GM12878 (cell line): ENCODE measurements around the gene SLC47A2.

Experiments
- BCL11A ChIP-seq: IDR thresholded peaks from 2 replicates; pipeline ENCODE4 v1.6.1; 2011; ENCODE audit warnings: low read depth, low read length
- BRCA1 ChIP-seq: IDR thresholded peaks from 2 replicates; pipeline ENCODE4 v1.6.1; 2011; ENCODE audit warnings: low read depth, low read length, improper control_type of control experiment
- MEF2A ChIP-seq: IDR thresholded peaks from 2 replicates; pipeline ENCODE4 v1.6.1; 2011; ENCODE audit warnings: low read depth, mild to moderate bottlenecking, low read length, moderate library complexity; ENCODE audit not compliant: insufficient read depth
- POLR2A ChIP-seq: IDR thresholded peaks from 2 replicates; pipeline ENCODE4 v1.6.1; 2011; ENCODE audit warnings: low read depth, mild to moderate bottlenecking, low read length
- RFX5 ChIP-seq: IDR thresholded peaks from 2 replicates; pipeline ENCODE4 v1.6.1; 2011; ENCODE audit warnings: low read depth, low read length, improper control_type of control experiment
- SREBF2 ChIP-seq: IDR thresholded peaks from 2 replicates; pipeline ENCODE4 v1.6.1; 2012; ENCODE audit warnings: mild to moderate bottlenecking, low read length
- YY1 ChIP-seq: IDR thresholded peaks from 2 replicates; pipeline ENCODE4 v1.6.1; 2011; ENCODE audit warnings: low read depth, mild to moderate bottlenecking, low read length
- TF ChIP-seq, protein P1 (sequence below), 3 experiments: IDR thresholded peaks in 2 of 3; conservative IDR thresholded peaks in 1 of 3; 2 replicates each; pipeline ENCODE4 v1.5.1; 2011; ENCODE audit warnings: low read depth in 3 of 3, low read length in 3 of 3, mild to moderate bottlenecking in 3 of 3, control low read depth in 2 of 3, moderate library complexity in 2 of 3, inconsistent platforms in 1 of 3, mixed read lengths in 1 of 3; ENCODE audit not compliant: control insufficient read depth in 2 of 3, insufficient read depth in 1 of 3; ENCODE audit errors: extremely low read depth in 1 of 3
- TF ChIP-seq, protein P2 (sequence below): fragments of 150-350 bp; IDR thresholded peaks from 2 replicates; pipeline ENCODE4 v1.6.1; 2016; ENCODE audit warnings: low read depth, low read length
- TF ChIP-seq, protein P3 (sequence below): IDR thresholded peaks from 2 replicates; pipeline ENCODE4 v1.6.1; 2012; ENCODE audit warnings: improper control_type of control experiment, low read depth, low read length; ENCODE audit not compliant: insufficient replicate concordance

DNA sequence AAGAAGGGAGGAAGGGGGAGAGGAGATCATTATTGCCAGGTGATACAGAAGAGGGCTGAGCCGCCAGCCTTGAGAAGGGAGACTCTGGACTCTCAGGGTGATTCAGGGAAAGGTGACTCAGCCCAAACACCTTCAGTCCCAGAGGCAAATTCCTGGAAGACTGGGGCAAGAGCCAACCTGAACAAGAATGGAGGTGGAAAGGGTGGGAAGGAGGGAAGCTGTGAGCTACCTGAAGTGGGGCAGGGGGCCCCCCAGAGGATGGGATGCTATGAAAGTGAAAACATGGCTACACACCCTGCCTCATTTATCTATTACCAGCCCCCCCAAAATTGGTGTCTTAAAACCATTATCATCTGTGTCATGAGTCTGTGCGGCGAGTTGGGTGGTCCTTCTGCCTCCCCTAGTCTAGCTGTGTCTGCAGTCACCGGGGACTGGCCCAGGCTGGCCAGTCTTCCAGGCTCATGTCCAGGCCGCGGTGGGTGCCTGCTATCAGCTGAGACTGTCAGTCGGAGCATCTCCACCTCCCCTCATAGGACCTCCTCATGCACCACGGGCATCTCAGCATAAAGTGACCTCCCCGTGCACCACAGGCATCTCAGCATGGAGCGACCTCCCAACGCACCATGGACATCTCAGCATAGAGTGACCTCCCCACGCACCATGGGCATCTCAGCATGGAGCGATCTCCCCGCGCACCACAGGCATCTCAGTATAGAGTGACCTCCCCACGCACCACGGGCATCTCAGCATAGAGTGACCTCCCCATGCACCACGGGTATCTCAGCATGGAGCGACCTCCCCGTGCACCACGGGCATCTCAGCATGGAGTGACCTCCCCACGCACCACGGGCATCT, 3.2 kb upstream of the SLC47A2 start:
- TF ChIP-seq YY1 (no peak), POLR2A (no peak), BCL11A (no peak), SREBF2 (no peak), MEF2A (no peak), BRCA1 (no peak), RFX5 (no peak)
- TF ChIP-seq, protein P1, sequence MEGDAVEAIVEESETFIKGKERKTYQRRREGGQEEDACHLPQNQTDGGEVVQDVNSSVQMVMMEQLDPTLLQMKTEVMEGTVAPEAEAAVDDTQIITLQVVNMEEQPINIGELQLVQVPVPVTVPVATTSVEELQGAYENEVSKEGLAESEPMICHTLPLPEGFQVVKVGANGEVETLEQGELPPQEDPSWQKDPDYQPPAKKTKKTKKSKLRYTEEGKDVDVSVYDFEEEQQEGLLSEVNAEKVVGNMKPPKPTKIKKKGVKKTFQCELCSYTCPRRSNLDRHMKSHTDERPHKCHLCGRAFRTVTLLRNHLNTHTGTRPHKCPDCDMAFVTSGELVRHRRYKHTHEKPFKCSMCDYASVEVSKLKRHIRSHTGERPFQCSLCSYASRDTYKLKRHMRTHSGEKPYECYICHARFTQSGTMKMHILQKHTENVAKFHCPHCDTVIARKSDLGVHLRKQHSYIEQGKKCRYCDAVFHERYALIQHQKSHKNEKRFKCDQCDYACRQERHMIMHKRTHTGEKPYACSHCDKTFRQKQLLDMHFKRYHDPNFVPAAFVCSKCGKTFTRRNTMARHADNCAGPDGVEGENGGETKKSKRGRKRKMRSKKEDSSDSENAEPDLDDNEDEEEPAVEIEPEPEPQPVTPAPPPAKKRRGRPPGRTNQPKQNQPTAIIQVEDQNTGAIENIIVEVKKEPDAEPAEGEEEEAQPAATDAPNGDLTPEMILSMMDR (IDR thresholded peaks at IDR 0.05 in 2 of 3, conservative IDR thresholded peaks at IDR 0.05 in 1 of 3; ENCODE audit: control insufficient read depth in 2 of 3, extremely low read depth in 1 of 3, insufficient read depth in 1 of 3, low read depth in 3 of 3, low read length in 3 of 3): no peak
- TF ChIP-seq, protein P2, sequence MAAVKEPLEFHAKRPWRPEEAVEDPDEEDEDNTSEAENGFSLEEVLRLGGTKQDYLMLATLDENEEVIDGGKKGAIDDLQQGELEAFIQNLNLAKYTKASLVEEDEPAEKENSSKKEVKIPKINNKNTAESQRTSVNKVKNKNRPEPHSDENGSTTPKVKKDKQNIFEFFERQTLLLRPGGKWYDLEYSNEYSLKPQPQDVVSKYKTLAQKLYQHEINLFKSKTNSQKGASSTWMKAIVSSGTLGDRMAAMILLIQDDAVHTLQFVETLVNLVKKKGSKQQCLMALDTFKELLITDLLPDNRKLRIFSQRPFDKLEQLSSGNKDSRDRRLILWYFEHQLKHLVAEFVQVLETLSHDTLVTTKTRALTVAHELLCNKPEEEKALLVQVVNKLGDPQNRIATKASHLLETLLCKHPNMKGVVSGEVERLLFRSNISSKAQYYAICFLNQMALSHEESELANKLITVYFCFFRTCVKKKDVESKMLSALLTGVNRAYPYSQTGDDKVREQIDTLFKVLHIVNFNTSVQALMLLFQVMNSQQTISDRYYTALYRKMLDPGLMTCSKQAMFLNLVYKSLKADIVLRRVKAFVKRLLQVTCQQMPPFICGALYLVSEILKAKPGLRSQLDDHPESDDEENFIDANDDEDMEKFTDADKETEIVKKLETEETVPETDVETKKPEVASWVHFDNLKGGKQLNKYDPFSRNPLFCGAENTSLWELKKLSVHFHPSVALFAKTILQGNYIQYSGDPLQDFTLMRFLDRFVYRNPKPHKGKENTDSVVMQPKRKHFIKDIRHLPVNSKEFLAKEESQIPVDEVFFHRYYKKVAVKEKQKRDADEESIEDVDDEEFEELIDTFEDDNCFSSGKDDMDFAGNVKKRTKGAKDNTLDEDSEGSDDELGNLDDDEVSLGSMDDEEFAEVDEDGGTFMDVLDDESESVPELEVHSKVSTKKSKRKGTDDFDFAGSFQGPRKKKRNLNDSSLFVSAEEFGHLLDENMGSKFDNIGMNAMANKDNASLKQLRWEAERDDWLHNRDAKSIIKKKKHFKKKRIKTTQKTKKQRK: no peak
- TF ChIP-seq, protein P3, sequence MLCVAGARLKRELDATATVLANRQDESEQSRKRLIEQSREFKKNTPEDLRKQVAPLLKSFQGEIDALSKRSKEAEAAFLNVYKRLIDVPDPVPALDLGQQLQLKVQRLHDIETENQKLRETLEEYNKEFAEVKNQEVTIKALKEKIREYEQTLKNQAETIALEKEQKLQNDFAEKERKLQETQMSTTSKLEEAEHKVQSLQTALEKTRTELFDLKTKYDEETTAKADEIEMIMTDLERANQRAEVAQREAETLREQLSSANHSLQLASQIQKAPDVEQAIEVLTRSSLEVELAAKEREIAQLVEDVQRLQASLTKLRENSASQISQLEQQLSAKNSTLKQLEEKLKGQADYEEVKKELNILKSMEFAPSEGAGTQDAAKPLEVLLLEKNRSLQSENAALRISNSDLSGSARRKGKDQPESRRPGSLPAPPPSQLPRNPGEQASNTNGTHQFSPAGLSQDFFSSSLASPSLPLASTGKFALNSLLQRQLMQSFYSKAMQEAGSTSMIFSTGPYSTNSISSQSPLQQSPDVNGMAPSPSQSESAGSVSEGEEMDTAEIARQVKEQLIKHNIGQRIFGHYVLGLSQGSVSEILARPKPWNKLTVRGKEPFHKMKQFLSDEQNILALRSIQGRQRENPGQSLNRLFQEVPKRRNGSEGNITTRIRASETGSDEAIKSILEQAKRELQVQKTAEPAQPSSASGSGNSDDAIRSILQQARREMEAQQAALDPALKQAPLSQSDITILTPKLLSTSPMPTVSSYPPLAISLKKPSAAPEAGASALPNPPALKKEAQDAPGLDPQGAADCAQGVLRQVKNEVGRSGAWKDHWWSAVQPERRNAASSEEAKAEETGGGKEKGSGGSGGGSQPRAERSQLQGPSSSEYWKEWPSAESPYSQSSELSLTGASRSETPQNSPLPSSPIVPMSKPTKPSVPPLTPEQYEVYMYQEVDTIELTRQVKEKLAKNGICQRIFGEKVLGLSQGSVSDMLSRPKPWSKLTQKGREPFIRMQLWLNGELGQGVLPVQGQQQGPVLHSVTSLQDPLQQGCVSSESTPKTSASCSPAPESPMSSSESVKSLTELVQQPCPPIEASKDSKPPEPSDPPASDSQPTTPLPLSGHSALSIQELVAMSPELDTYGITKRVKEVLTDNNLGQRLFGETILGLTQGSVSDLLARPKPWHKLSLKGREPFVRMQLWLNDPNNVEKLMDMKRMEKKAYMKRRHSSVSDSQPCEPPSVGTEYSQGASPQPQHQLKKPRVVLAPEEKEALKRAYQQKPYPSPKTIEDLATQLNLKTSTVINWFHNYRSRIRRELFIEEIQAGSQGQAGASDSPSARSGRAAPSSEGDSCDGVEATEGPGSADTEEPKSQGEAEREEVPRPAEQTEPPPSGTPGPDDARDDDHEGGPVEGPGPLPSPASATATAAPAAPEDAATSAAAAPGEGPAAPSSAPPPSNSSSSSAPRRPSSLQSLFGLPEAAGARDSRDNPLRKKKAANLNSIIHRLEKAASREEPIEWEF: no peak
